NCI-H524 (cell line): ENCODE measurements around the gene SPAG16.
"Not testable (repeated sequence)": the region's sequence is repeated elsewhere in the genome, so short reads cannot be mapped to it uniquely, and the experiment has no call there.

Source experiments
- DNase-seq, 2 experiments: peaks; one replicate each; lab custom pipeline; 2025; lab: John Stamatoyannopoulos, UW

SPAG16 gene

GRCh38 chr2:214004463-214004862, 720.2 kb downstream of the SPAG16 start:
- no peak for DNase-seq

- DNase-seq: no peak
These were observed 721.1 kb downstream of the SPAG16 start for GRCh38 chr2:214005337-214005736.

GRCh38 chr2:214006601-214007000, 722.3 kb downstream of the SPAG16 start:
- DNase-seq: no peak

GRCh38 chr2:214011676-214012075, 727.4 kb downstream of the SPAG16 start:
- no peak for DNase-seq

DNA sequence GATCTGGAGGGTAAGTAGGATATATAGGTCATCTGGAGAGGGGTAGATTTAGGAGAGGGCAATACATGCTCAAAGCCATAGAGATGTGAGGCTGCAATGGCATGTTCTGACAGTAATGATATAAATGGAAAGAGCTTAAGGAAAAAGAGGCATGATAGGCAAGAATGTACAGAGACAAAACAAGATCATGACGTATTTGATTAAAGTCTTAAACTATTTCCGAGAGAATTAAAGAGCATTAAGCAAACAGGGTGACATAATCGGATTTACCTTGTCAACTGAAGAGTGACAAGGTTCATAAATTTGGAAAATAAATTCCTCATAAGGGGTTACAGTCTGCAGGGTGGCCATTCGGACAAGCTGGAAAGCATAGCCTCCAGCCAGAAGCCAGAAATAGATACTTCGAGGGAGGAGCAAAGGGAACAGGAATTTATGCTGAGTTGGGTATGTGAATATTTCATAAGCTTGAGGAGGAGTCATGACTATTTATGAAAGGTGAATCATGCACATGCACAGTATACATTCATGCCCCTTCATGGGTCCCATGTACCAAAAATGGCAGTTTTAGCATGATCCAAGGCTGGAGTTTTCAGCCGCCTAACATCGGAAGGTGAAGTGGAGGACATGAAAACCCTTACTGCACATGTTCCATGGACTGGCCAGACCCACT, 730.4 kb downstream of the SPAG16 start:
- DNase-seq: no peak

GRCh38 chr2:214019229-214019972, 735.1 kb downstream of the SPAG16 start:
- no peak for DNase-seq

DNA sequence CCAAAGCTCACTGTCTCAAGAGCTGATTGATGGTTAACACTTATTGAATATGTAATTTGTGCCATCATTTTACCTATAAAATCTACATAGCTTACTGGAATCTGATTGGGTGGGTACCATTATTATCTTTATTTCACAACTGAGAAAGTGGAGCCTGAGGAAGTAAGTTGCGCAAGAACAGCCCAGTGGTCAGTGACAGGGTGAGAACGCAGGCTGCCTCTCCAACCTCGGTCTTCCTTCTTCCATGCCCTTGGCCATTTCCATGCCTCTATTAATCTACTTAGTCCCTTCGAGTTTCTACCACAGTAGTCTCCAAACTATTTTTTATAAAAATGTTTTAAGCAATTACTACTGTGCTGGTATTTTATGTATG, 735.7 kb downstream of the SPAG16 start:
- no peak for DNase-seq

GRCh38 chr2:214029190-214029589, 744.9 kb downstream of the SPAG16 start:
- DNase-seq: no peak

DNA sequence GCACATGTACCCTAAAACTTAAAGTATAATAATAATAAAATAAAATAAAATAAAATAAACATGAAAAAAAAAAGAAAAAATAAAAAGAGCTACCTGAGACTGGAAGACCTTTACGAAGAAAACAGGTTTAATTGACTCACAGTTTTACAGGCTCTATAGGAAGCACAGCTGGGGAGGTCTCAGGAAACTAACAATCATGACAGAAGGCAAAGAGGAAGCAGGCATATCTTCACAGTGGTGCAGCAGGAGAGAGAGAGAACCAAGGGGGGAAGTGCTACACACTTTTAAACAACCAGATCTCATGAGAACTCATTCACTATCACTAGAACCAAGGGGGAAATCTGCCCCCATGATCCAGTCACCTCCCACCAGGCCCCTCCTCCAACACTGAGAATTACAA, 747.3 kb downstream of the SPAG16 start:
- no peak for DNase-seq

- no peak for DNase-seq
These were observed 750.2 kb downstream of the SPAG16 start for GRCh38 chr2:214034417-214034816.

DNA sequence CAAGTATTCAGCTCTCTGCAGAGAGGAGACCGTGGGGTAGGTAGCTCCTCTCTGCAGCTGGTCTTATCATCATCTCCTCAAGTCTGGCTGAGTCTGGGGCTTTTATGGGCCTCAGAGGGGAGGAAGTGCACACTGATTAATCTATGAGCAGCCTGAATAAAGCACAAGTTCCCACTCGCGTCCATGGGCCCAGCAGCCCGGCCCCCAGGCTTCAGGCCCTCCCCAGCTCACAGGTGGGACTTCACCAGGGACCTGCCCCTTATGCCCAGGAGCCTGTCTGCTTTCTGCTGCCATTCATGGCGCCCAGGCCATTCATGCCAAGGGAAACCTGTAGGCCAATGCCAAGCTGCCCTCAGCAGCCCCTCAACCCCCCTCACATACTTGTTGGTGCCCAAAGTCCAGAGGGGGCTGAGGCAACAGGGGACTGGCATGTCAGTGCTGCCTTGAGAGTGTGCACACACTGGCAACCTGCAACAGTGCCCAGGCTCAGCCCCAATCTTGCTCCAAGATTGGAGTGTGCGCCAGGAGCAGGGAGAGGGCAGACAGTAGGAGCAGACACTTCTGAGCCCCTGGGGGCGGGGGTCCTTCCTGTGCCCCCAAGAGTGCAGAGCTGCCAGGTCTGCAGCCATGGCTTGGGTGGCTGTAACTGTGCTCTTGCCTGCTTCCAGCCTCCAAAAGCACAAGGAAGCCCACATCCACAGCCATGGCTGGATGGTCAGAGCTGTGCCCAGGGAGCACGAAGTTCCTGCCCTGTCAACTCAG, 751.0 kb downstream of the SPAG16 start:
- no peak for DNase-seq

DNA sequence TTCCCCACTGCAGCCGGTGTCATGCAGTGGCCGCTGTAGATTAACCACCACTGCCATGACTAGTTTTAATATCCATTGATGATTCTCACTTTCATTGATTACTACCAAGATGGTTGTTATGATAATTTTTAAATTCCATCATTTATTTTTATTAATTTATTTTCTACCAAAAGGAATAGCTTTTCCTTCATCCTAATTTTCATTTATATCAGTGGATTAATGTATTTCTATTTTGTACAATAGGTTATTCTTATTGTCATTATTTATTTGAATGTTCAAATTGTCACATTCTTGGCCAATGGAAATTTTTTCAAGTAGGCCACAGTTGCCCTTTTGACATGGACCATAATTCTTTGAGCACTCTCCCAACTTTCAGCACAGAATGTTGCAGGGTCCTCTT, 751.7 kb downstream of the SPAG16 start:
- DNase-seq: no peak

- no peak for DNase-seq
These were observed 753.9 kb downstream of the SPAG16 start for GRCh38 chr2:214038186-214038585.

GRCh38 chr2:214050731-214051130, 766.5 kb downstream of the SPAG16 start:
- no peak for DNase-seq

DNA sequence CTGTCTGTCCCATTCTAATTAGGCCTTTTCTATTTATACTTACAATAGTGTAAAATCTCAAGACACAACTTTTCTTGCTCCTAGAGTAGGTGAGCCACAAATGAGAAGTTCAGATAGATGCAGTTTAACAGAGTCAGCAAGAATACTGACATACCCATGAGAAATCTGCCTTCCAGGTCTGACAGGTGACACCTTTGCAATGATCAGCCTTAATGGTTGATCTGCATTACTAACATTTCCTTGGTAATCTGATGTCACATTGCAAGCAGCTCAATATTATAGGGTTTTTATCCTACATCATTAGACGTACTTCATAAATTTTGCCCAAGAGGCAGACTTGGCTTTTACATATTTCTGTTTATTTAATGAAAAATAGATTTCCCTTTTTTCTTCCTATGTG, 767.3 kb downstream of the SPAG16 start:
- DNase-seq: no peak

- DNase-seq: no peak
These were observed 768.0 kb downstream of the SPAG16 start for GRCh38 chr2:214052235-214052634.

- no peak for DNase-seq
These were observed 773.7 kb downstream of the SPAG16 start for GRCh38 chr2:214057986-214058385.

GRCh38 chr2:214062279-214062678, 778.0 kb downstream of the SPAG16 start:
- DNase-seq: not testable (repeated sequence)

DNA sequence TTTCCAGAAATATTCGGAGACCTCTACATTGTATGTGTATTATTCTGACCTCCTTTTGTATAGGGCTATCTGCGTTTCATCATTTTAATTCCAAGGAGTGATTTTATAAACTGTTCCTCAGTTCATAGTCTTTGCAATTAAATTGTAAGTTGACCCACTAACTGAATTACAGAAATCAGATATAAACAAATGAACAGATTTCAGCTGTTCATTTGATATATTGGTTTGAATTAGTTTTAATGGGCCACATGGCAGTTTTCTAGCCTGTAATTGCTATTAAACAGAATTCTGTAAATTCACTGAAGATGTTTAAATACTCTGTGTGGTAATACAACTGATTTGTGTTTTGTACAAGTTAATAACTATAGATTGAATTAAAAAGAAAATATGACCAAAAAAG, 780.2 kb downstream of the SPAG16 start:
- no peak for DNase-seq

DNA sequence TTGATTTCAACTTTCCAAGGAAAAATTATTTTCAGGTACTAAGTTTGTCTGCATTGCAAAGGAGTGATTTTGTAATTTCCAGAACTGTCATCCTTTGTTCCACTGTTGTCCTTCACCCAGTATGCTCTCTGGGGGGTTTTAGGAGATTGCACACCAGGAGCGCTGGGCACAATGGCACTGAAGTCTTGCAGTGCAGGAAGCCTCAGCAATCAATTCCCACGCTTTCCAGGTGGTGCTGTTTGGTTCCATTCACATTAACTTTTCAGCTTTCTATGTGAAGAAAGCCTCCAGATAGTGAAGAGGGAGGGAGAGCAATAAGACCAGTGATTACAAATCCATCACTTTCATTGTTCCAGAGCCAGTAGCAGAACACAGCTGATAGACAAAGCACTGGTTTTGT, 782.6 kb downstream of the SPAG16 start:
- DNase-seq: no peak

DNA sequence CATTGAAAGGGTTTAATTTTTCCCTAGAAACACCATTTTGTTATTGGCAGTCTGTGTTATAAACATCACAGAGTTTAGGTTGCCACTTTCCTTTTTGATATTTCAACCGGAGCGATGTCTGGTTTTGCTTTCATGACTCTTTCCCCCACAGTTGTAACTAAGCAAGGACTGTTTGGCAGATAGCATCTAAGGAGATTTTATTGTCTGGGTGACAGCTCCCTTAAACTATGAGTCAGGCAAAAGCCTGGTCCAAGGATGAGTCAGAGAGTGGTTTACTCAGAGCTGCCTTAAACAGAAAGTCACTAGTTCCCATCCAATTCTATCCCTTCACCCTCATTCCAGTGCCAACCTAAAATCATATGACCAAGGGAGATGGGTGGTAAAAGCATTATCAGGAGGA, 785.0 kb downstream of the SPAG16 start:
- DNase-seq: peak in 1 of 2 experiments; percentile 6

DNA sequence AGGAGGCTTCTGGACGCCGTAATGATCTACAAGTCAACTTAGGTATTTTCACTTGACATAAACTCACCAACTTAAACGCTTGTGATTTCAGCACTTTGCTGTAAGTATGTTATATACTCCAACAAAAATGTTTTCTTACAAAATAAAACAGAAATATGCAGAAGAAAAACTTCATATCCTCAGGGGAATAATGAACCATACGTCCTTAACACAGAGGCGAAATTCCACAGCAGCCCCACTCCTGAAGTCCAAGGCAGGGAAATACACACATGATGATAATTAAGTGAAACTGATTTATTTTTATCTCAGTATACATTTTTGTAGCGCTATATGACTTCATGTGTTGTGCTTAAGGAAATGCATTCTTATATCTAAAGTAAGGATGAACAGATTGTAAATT, 791.2 kb downstream of the SPAG16 start:
- no peak for DNase-seq

GRCh38 chr2:214076527-214076926, 792.3 kb downstream of the SPAG16 start:
- no peak for DNase-seq
